Endothelial cell of hepatic sinusoid (primary cell): ENCODE measurements around the gene RPP21.
"Not testable (repeated sequence)": the region's sequence is repeated elsewhere in the genome, so short reads cannot be mapped to it uniquely, and the experiment has no call there.

Source experiments
- in situ Hi-C: cut with HindIII; loops from 2 replicates; pipeline ENCODE4 v1.10.0; 2017; ENCODE audit warnings: low sequenced_read_pairs

Gene RPP21

DNA sequence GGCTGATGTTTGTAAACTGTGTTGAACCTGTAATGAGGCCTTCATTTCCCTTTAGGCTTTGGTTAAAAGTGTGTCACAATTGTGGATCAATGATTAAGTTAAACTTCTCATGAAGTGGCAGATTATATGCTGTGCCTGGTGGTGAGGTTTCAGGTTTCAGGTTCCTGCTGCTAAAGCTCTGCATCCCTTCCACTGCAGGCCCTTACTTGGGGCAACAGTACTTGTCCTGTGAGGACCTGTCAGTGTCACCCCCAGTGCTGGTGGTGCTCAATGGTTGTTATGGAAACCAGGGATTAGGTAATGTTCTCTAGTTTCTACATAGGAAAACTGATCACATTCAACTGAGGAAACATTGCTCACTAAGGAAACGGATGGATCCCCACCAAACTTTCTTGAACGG is 18.5 kb downstream of the RPP21 start:
- in situ Hi-C loops, result no loop called here

DNA sequence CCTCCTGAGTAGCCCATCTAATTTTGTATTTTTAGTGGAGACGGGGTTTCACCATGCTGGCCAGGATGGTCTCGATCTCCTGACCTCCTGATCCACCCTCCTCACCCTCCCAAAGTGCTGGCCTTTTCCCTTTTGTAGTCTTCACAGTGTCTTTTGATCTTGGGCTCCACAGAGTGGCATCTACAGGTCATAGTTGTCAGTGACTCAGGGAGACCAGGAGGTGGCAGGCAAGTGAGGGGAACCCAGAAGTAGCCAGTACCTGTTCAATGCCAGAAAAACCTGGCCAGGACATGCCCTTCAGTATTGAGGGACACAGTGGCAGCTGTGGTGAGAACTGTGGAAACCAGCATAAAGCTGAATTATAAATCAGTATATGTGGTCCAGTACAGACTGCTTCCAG is 19.6 kb downstream of the RPP21 start:
- in situ Hi-C loops, result no loop called here

- in situ Hi-C loops, result not testable (repeated sequence)
Observed at GRCh38 chr6:30369280-30369679, 24.3 kb downstream of the RPP21 start.

- in situ Hi-C loops, result loop anchor here (10.0 kb wide), 1 partner anchor 64 kb away; no protein-coding TSS in a partner anchor
Observed at GRCh38 chr6:30378290-30378937, 33.5 kb downstream of the RPP21 start.

DNA sequence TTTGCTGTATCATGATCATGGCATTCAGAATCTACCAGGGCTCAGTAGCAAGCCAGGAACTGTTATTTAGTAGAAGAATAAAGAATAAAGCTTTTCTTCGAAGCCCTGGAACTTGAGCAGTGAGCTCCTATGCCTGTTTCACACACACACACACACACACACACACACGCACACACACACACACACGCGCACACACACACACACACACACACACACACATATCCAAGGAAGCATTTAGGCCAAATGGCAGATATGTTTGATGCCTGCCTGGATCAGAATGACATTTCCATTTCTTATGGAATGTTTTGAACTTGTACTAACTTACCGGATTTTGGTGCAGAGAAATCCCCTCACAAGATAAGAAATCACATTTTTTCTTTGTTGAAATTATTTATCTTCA is 35.5 kb downstream of the RPP21 start:
- in situ Hi-C loops, result no loop called here

- in situ Hi-C loops, result no loop called here
Observed at GRCh38 chr6:30386166-30386565, 41.2 kb downstream of the RPP21 start.

- in situ Hi-C loops, result no loop called here
Observed at GRCh38 chr6:30391240-30391639, 46.3 kb downstream of the RPP21 start.

DNA sequence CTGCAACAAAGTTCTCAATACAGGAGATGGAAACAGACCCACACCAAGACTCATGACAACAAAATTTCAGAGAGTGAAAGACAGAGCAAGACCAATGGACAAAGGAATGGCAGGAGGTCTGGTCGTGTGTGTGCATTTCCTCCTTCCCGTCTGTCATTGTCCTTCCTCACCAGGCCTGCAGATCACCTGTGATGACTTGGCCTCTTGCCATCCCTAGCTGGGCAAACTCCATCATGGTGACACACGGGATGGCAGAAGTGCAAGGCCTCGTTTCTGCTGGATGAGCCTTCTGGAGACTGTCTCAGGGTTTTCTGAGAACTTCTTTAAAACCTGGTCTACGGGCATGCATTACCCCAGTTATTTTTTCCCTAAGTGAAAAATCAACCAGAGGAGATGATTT is 49.2 kb downstream of the RPP21 start:
- in situ Hi-C loops, result no loop called here
